Testis (tissue), 3 donors: Measurements from ENCODE around the gene KRTAP5-5. TPM values are rescaled to one million over a fixed set of nuclear protein-coding genes. Genes with fewer than 3 reads are reported as not detected.

Experiments
- DNase-seq: peaks from one replicate; pipeline ENCODE4 v3.0.0-alpha.2; 2019
- H3K27ac ChIP-seq, 2 donors: fragments of 200-600 bp; sonication (generic); one replicate each; pipeline ENCODE4 v1.5.1; 2019
- H3K27me3 ChIP-seq: fragments of 200-600 bp; sonication (generic); one replicate; pipeline ENCODE4 v1.5.1; 2019
- H3K36me3 ChIP-seq: fragments of 200-600 bp; sonication (generic); one replicate; pipeline ENCODE4 v1.5.1; 2017; ENCODE audit warnings: low read depth; ENCODE audit errors: missing control alignments
- H3K4me1 ChIP-seq: fragments of 200-600 bp; sonication (generic); one replicate; pipeline ENCODE4 v1.5.1; 2019
- H3K4me3 ChIP-seq, 2 donors: fragments of 200-600 bp; sonication (generic); one replicate each; pipeline ENCODE4 v1.5.1; 2017 to 2019
- H3K9me3 ChIP-seq: fragments of 200-600 bp; sonication (generic); one replicate; pipeline ENCODE4 v1.5.1; 2017
- POLR2A ChIP-seq: fragments of 450-650 bp; IDR thresholded peaks from one replicate; pipeline ENCODE4 v1.6.1; 2017; ENCODE audit warnings: antibody characterized with exemption, mild to moderate bottlenecking, moderate library complexity
- whole genome bisulfite sequencing, 2 donors: methylation state at CpG; one replicate each; pipeline ENCODE4 v1.1.5; 2018; 5-methylcytosine and 5-hydroxymethylcytosine counted together
- intact Hi-C: fragments of 100-400 bp; cut with DNase I; formaldehyde crosslinking; loops from one replicate; pipeline ENCODE4 v1.15.1; 2023; ENCODE audit warnings: low total_unique reads
- polyA plus RNA-seq: library from polyadenylated mRNA; stranded (reverse); fragments of 350-450 nt; fragmentation: Illumina TruSeq; extraction: RNeasy Lipid Tissue Mini Kit (QIAGEN cat#74804); gene quantifications from one replicate; pipeline ENCODE4 v1.2.3, GENCODE V29; 2014; ENCODE audit warnings: low read depth, low replicate concordance; ENCODE audit not compliant: insufficient read depth
- total RNA-seq, 2 donors: library from RNA; depleted of rRNA; stranded (reverse); fragments of >200 nt; gene quantifications; one replicate each; pipeline ENCODE4 v1.2.3, GENCODE V29; 2016
- TF ChIP-seq, protein P1 (sequence below), 3 experiments: fragments of 450-650 bp in 2 of 3; fragments of 200-600 bp in 1 of 3; sonication (generic) in 1 of 3; IDR thresholded peaks; one replicate each; pipeline ENCODE4 v1.5.1; 2016 to 2019; ENCODE audit warnings: antibody characterized with exemption in 3 of 3, mild to moderate bottlenecking in 2 of 3, moderate library complexity in 1 of 3

Gene KRTAP5-5
- total and polyA plus RNA-seq, 3 donors from 2014 or later: not detected

DNA sequence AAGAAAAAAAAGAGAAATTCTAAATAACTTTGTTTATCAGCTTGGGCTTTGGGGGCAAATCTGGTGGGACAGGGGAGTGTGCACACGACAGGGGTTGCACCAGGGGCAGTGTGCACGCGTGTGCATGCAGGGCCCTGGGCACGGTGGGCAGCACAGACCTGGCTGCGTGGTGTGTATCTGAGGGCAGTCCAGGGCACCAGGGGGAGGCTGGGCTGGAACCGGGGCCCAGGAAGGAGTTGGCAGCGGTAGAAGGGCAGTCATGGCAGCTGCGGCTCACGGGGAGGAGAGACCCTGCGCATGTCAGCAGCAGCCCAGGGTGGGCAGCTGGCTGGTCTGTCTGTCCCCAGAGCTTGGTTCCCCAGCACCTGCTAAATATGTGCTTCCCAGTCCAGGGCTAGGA lies 4.3 kb downstream of the KRTAP5-5 start:
- no peaks in the 10 kb centered on the region for H3K27me3 ChIP-seq
- no peak overlapping the region for H3K27ac ChIP-seq
- no peaks in the 10 kb centered on the region for H3K9me3 ChIP-seq
- no peaks in the 10 kb centered on the region for H3K36me3 ChIP-seq
- DNase-seq: no peak
- WGBS, 2 donors: 63 to 79% methylated on average over 9 to 10 of the region's 10 CpGs
- intact Hi-C loops: no loop called here
- no peak for TF ChIP-seq POLR2A
- TF ChIP-seq, protein P1, sequence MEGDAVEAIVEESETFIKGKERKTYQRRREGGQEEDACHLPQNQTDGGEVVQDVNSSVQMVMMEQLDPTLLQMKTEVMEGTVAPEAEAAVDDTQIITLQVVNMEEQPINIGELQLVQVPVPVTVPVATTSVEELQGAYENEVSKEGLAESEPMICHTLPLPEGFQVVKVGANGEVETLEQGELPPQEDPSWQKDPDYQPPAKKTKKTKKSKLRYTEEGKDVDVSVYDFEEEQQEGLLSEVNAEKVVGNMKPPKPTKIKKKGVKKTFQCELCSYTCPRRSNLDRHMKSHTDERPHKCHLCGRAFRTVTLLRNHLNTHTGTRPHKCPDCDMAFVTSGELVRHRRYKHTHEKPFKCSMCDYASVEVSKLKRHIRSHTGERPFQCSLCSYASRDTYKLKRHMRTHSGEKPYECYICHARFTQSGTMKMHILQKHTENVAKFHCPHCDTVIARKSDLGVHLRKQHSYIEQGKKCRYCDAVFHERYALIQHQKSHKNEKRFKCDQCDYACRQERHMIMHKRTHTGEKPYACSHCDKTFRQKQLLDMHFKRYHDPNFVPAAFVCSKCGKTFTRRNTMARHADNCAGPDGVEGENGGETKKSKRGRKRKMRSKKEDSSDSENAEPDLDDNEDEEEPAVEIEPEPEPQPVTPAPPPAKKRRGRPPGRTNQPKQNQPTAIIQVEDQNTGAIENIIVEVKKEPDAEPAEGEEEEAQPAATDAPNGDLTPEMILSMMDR (IDR thresholded peaks at IDR 0.05): no peak
- no peak overlapping the region for H3K4me3 ChIP-seq
- H3K4me1 ChIP-seq: peaks cover 4% of the 10 kb centered on the region

GRCh38 chr11:1636291-1636950 lies 6.8 kb downstream of the KRTAP5-5 start:
- no peak for TF ChIP-seq POLR2A
- TF ChIP-seq, protein P1 (IDR thresholded peaks at IDR 0.05): no peak
- Histone ChIP-seq H3K27me3 (no peaks in the 10 kb centered on the region), H3K4me1 (peaks cover 4% of the 10 kb centered on the region), H3K36me3 (no peaks in the 10 kb centered on the region), H3K4me3 (no peak overlapping the region), H3K9me3 (no peaks in the 10 kb centered on the region), H3K27ac (no peak overlapping the region)
- intact Hi-C loops: no loop called here
- 90 to 92% methylated on average over 19 of the region's 19 CpGs for WGBS, 2 donors
- no peak for DNase-seq

- Histone ChIP-seq H3K36me3 (no peaks in the 10 kb centered on the region), H3K27me3 (no peaks in the 10 kb centered on the region), H3K9me3 (no peaks in the 10 kb centered on the region), H3K27ac (no peak overlapping the region), H3K4me3 (no peak overlapping the region), H3K4me1 (peaks cover under 1% of the 10 kb centered on the region)
- WGBS, 2 donors: 95 to 96% methylated on average over 2 of the region's 2 CpGs
- no peak for TF ChIP-seq POLR2A
- TF ChIP-seq, protein P1 (IDR thresholded peaks at IDR 0.05): no peak
- intact Hi-C loops: no loop called here
- DNase-seq: no peak
These were observed 8.1 kb downstream of the KRTAP5-5 start for GRCh38 chr11:1637628-1638027.

DNA sequence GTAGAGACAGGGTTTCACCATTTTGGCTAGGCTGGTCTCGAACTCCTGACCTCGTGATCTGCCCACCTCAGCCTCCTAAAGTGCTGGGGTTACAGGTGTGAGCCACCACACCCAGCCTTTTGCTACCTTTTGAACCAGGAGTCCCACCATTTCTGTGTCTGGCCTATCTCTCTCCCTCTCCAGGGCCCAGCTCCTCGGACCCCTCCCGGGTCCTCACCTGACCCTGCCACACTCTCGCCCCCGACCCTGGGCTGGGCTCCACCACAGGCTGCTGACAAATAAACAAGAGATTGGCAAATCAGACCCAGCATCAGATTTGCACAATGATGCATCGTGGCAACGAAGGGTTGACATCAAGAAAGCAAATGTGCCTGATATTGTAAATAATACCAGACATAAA lies 8.8 kb downstream of the KRTAP5-5 start:
- H3K36me3 ChIP-seq: no peaks in the 10 kb centered on the region
- DNase-seq: no peak
- no peaks in the 10 kb centered on the region for H3K4me1 ChIP-seq
- no peaks in the 10 kb centered on the region for H3K9me3 ChIP-seq
- intact Hi-C loops: no loop called here
- H3K27ac ChIP-seq: no peak overlapping the region
- WGBS, 2 donors: 85 to 95% methylated on average over 8 of the region's 8 CpGs
- no peak overlapping the region for H3K4me3 ChIP-seq
- H3K27me3 ChIP-seq: no peaks in the 10 kb centered on the region
- TF ChIP-seq POLR2A: no peak

GRCh38 chr11:1639102-1639620 lies 9.6 kb downstream of the KRTAP5-5 start:
- Histone ChIP-seq H3K9me3 (no peaks in the 10 kb centered on the region), H3K36me3 (no peaks in the 10 kb centered on the region), H3K27ac (no peak overlapping the region), H3K4me1 (no peaks in the 10 kb centered on the region), H3K4me3 (no peak overlapping the region), H3K27me3 (no peaks in the 10 kb centered on the region)
- DNase-seq: no peak
- WGBS, 2 donors: 70 to 71% methylated on average over 15 to 18 of the region's 18 CpGs
- no peak for TF ChIP-seq POLR2A
- TF ChIP-seq, protein P1 (IDR thresholded peaks at IDR 0.05): no peak
- intact Hi-C loops: no loop called here
